ENCODE data around the gene CAMK1D.

Gene CAMK1D

GRCh38 chr10:12465385-12466136 is 116.2 kb downstream of the CAMK1D start:
- no peak for DNase-seq (ENCODE audit: low read depth in 2 of 2)

DNA sequence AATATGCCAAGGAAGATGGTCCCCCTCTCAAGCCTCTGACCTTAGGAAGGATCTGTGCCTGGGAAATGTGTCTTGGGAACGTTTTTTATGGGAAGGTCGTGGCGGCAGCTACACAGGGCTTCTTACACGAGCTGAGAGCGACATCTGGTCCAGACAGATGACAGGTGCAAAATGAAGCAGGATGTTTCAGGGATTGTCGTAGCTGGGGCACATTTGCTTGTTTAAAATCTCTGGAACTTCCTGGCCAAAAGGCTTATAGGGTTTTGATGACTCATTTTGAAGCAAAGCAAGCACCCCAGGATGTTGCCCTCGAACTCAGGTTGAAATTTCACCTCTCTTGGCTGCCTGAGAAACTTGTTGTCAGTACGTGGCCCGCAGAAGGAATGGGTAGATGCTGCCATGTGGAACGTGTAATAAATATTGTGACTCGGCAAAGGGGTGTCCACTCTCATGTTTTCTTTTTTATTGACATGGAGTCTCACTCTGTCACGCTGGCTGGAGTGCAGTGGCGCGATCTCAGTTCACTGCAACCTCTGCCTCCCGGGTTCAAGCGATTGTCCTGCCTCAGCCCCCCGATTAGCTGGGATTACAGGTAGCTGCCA is 117.5 kb downstream of the CAMK1D start:
- no peak for DNase-seq (ENCODE audit: low read depth in 2 of 2)

DNA sequence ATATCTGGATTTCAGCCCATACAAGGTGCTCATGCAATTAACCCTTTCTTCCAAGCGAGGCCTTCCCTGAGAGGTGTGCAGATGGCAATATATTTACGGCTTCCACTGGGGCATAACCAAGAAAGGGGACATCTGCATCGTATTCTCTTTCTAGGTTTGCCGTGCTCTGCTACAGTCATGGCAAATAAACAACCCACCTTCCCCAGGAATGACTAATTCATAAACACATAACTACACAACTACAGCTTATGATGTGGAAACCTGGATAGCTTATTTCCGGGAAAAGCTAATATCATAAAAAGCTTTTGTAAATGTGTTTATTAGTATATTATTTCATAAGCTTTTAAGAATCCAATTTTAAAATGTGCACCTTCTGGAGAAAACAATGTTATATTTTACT is 120.0 kb downstream of the CAMK1D start:
- no peak for DNase-seq (ENCODE audit: low read depth in 2 of 2)

DNA sequence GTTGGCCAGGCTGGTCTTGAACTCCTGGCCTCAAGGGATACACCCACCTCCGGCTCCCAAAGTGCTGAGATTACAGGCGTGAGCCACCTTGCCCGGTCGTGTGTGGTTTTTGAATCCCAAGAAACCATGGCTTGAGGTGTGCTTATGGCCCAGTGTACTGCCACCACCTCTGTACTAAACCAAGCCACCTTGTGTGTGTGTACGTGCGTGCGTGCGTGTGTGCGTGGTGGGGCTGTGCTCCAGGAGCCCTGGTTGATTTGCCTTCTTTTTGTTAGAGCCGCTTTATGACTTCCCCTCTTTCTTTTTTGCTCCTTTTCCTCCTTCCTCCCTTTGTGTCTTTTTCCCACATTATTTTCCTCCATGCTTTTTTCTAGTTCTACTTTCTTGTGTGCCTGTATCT is 121.4 kb downstream of the CAMK1D start:
- no peak for DNase-seq (ENCODE audit: low read depth in 2 of 2)

DNA sequence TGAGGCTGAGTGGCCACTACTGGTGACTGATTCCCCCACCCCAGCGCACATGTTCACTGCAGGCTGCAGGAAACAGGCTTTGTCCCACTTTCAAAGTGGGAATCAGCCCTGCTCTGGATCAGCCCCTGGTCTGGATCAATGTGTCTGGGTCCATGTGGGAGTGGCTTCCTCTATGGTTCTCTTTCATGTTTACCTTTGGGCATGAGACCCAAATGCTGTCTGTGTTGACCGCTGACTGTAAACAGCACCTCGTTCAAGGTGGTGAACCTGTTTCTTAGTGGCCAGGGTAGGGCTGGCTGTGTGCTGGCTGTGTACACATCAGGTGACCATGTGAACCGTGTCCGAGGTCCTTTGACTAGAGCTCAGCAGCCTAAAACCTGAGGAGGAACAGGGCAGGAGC is 121.8 kb downstream of the CAMK1D start:
- DNase-seq (ENCODE audit: low read depth in 2 of 2): no peak

GRCh38 chr10:12473491-12473890 is 124.1 kb downstream of the CAMK1D start:
- no peak for DNase-seq (ENCODE audit: low read depth in 2 of 2)

GRCh38 chr10:12474727-12475412 is 125.5 kb downstream of the CAMK1D start:
- no peak for DNase-seq (ENCODE audit: low read depth in 2 of 2)

DNA sequence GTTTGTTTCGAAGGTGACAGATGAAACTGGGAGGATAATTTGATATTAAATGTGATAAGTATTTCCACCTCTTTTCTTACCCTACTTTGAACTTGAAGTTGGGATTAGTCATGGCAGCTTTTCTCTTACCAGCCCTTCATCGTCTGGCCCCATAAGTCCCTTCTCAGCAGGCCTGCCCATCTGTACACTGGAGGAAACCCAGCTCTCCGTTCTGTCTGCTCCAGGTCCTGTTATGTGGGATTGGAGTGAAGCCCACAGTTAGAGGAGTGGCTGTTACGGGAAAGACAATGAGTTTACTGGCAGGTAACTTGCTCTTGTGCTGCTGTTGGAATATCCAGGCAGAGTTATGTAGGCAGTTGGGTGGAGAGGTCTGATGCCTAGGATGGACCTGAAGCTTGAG is 127.3 kb downstream of the CAMK1D start:
- no peak for DNase-seq (ENCODE audit: low read depth in 2 of 2)

DNA sequence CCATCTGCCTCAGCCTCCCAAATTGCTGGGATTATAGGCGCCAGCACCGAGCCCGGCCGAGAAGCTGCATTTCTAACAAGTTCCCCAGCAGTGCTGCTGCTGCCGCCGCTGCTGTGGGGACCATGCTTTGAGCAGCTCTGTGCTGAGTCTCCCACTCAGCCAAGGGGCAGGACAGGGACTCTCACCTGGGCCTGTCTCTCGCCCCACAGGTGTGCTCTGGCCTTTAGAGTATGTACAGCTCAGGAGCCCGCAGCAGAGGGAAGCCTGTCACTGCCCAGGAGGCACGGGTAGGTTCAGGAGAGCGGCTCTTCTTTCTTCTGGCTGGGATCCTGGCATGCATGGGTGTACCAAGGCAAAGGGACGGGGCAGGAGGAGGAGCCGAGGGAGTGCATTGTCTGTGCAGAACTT is 130.1 kb downstream of the CAMK1D start:
- DNase-seq (ENCODE audit: low read depth in 2 of 2): no peak

- DNase-seq (ENCODE audit: low read depth in 2 of 2): no peak
These were observed 130.6 kb downstream of the CAMK1D start for GRCh38 chr10:12479924-12480323.

- no peak for DNase-seq (ENCODE audit: low read depth in 2 of 2)
These were observed 131.1 kb downstream of the CAMK1D start for GRCh38 chr10:12480440-12480839.

- DNase-seq (ENCODE audit: low read depth in 2 of 2): no peak
These were observed 132.6 kb downstream of the CAMK1D start for GRCh38 chr10:12481924-12482323.

DNA sequence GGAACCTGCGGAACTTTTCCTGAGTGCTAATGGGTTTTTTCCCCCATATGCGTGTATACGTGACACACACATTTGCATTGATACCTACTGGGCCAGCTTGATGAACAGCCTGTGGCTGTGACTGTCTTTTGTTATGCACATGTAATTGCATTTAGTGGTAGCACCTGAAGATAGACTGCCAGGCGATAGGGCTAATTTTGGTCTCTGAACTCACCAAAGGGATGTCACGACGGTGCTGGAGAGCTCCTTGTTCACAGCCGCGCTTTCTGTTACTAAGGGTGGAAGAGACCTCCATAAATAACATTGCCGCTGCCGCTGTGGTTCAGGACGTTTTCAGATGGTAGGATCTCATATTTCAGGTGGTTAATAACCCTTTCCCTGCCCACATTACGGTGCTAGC is 133.2 kb downstream of the CAMK1D start:
- DNase-seq (ENCODE audit: low read depth in 2 of 2): no peak

DNA sequence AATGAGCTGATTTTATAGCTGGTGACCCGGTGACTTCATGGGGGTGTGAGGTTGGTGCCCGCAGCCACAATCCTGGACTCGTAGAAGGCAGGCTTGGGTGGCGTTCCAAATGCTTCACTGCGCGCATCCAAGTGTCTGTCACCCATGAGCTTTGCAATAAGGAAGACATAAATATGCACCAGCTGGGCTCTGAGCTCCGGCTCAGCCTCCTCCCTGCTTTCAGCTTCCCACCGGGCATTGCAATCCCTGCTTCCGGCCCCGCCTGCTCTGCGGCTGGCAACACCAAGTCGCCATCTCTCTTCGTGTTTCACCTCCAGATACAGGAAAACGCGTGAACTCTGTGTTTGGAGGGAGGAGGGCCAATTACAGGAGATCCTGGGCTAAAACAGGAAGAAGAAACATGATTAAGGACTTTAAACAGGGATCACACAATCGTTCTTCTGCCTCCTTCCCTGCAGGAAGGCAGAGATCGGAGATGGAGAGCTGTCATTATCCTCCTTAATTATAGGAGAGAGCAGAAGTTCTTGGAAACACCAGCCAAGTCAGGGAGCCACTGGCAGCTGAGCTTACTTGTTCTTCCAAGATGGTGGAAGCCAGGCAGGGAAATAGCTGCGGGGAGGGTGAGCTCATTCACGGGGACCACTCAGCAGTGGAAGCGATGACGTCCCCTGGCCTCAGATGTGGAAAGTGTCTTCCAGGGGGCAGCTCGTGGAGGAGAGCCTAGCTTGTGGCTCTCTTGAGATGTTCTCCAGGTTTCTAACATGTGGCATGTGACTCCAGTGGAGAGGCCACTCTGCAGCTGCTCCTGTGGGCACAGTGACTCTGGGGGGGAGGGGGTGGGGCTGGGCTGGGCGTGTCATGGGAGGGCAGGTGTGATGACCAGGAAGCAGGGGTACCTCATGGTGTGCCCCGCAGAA is 134.9 kb downstream of the CAMK1D start:
- DNase-seq (ENCODE audit: low read depth in 2 of 2): no peak

DNA sequence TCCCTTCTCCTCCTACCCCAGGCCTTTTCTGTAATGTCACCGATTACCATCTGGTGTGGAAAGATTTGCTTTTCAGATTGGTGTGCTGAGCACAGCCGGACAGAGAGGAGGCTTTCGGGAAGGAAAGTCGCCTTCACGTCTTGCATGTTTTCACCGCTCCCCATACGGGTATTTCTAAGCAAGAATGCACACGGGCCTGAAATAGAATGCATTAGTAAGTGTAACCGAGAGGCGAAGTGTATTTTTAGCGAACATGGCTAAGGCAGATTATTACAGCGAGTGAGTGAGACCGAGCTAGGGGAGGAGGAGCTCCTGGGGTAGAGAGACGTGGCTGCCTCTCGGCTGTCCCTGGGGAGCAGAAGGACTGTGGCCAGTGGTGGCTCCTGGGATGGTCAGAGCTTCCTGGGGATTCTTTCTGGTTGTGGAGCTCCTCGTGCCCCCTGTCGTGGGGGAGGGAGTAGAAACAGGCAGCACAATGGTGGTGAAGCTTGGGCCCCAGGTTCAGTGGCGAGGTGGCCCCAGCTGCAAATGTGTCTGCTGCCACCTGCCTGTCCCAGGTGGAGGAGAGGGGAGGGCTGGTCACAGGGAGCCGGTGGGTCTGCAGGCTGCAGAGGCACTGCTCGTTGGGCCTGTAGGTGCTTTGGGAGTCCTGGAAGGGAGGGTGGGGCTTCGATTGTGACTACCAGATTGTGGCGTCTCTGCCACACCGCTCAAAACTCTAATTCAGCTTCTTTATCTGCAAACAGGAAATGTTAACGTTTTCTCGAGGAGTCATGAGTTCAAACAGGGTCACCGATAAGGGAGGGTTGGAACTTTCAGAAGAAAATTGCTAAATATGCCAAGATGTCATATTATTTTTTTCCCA is 135.8 kb downstream of the CAMK1D start:
- no peak for DNase-seq (ENCODE audit: low read depth in 2 of 2)

DNA sequence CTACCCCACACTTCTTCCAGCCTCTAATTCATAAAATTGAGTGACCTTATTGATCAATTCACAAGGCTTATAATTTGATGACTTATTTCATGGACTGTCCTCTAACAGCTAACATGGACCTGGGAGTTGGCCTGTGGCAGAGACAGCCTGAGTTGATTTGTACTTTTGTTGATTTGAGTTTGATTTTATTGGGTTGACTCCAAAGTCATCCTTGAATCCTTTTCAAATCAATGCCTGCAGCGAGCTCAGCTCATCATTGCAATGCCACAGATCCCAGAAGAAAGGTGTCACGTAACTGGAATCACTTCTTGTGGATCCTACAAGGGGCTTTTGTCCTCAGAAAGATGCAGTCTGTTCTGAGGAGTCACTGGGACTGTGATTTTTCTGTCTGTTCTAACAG is 138.0 kb downstream of the CAMK1D start:
- DNase-seq (ENCODE audit: low read depth in 2 of 2): no peak

DNA sequence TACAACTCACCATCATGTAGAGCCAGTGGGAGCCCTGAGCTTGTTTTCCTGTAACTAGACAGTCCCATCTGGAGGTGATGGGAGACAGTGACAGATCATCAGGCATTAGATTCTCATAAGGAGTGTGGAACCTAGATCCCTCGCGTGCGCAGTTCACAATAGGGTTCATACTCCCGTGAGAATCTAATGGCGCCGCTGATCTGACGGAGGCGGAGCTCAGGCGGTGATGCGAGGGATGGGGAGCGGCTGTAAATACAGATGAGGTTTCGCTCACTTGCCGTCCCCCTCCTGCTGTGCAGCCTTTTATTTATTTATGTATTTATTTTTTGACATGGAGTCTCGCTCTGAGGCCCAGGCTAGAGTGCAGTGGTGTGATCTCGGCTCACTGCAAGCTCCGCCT is 139.3 kb downstream of the CAMK1D start:
- DNase-seq (ENCODE audit: low read depth in 2 of 2): no peak

DNA sequence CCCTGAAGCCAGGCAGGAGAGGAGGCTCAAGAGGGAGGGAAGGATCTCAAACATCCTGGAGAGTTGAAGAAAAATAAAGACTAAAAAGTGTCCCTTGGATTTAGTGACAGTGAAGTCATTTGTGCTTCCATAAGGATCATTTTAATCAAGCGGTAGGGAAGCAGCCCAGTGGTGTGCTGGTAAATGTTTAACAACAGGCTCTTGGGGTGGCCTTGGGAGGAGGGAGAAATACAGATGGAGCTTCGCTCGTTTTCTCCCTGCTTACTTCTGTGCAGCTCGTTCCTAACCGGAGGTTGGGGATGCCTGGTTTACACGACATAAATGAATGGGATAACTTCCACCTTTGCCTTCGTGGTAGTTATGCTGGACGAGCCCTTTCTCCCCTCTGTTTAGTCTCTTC is 140.0 kb downstream of the CAMK1D start:
- no peak for DNase-seq (ENCODE audit: low read depth in 2 of 2)

DNA sequence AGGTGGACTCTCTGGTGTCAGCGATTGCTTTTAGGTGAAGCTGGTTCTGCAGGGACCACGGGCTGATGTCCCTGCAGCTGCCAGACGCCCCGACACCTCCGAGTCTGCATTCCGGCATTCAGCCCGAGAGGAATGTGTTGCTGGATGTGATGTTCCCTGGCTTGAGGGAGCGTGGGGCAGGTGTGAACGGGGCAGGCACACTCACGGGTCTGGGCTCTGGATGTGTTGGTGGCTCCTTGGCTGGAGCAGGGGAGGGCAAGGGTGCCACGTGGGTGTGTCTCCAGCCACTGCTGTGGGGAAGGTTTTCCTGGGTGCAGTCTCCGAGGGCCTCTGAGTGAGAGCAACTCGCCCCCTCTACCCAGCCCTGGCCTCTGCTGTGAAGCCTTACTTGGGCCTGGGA is 140.5 kb downstream of the CAMK1D start:
- DNase-seq (ENCODE audit: low read depth in 2 of 2): no peak

GRCh38 chr10:12490963-12491362 is 141.6 kb downstream of the CAMK1D start:
- DNase-seq (ENCODE audit: low read depth in 2 of 2): no peak

- DNase-seq (ENCODE audit: low read depth in 2 of 2): no peak
These were observed 142.1 kb downstream of the CAMK1D start for GRCh38 chr10:12491491-12491890.

All from stimulated activated CD8-positive, alpha-beta memory T cell treated with anti-CD3 and anti-CD28 coated beads, Interleukin-15, amount 100 ng/mL, for 4 hours (primary cell).